IMR-90 (cell line): ENCODE data around the gene PIGZ. TPM values are rescaled to one million over a fixed set of nuclear protein-coding genes. Genes with fewer than 3 reads are reported as not detected.

Source experiments
- ATAC-seq: fragments of 200-7000 bp; cut with Tn5 transposase; 2 replicates; pipeline ENCODE4 v1.9.1; 2020; ENCODE audit warnings: low read depth, mild to moderate bottlenecking, moderate library complexity
- BruUV-seq: library from RNA; stranded (reverse); fragments of 400-500 nt; replicated peaks from 2 replicates; lab custom pipeline; 2021; lab: Mats Ljungman, UMichigan
- CTCF ChIA-PET: fragments of 300-600 bp; formaldehyde crosslinking; extraction: SDS; loops from one replicate; lab custom pipeline; 2021; ENCODE audit warnings: antibody characterized with exemption; lab: Yijun Ruan, JAX
- POLR2A ChIA-PET: fragments of 300-600 bp; sonication (Branson Sonifier 250); formaldehyde crosslinking; loops from one replicate; lab custom pipeline; 2022; ENCODE audit warnings: antibody characterized with exemption; ENCODE audit not compliant: unreplicated experiment; lab: Charles Lee
- DNase-seq: peaks from one replicate; pipeline ENCODE4 v3.0.0; 2013
- H2AFZ ChIP-seq: replicated peaks from 2 replicates; pipeline ENCODE3; 2013; ENCODE audit warnings: low read length, mild to moderate bottlenecking; ENCODE audit not compliant: poor library complexity
- H2AK5ac ChIP-seq: 2 replicates; pipeline ENCODE4 v1.6.1; 2013; ENCODE audit warnings: low read depth, low read length, inconsistent platforms
- H2AK9ac ChIP-seq: replicated peaks from 2 replicates; pipeline ENCODE3; 2013; ENCODE audit warnings: mild to moderate bottlenecking, low read depth, low read length, moderate library complexity; ENCODE audit not compliant: poor library complexity
- H2BK120ac ChIP-seq: 2 replicates; pipeline ENCODE4 v1.6.1; 2013; ENCODE audit warnings: low read depth, low read length, inconsistent platforms
- H2BK15ac ChIP-seq: 3 replicates; pipeline ENCODE4 v1.6.1; 2013; ENCODE audit warnings: low read depth, low read length, inconsistent platforms
- H2BK20ac ChIP-seq: 2 replicates; pipeline ENCODE4 v1.6.1; 2013; ENCODE audit warnings: low read depth, mild to moderate bottlenecking, inconsistent platforms, low read length, moderate library complexity
- H2BK5ac ChIP-seq: 2 replicates; pipeline ENCODE4 v1.6.1; 2013; ENCODE audit warnings: mild to moderate bottlenecking, low read depth, low read length, inconsistent platforms; ENCODE audit not compliant: poor library complexity, severe bottlenecking
- H3K14ac ChIP-seq: replicated peaks from 2 replicates; pipeline ENCODE4 v1.6.1; 2013; ENCODE audit warnings: low read depth, low read length, inconsistent platforms
- H3K18ac ChIP-seq: 2 replicates; pipeline ENCODE4 v1.6.1; 2013; ENCODE audit warnings: low read depth, low read length, control low read depth
- H3K23ac ChIP-seq: 2 replicates; pipeline ENCODE4 v1.6.1; 2013; ENCODE audit warnings: low read depth, low read length, inconsistent platforms
- H3K27ac ChIP-seq: 2 replicates; pipeline ENCODE4 v1.5.1; 2013; ENCODE audit warnings: mild to moderate bottlenecking, control low read depth, low read length; ENCODE audit not compliant: insufficient read depth
- H3K27me3 ChIP-seq: 2 replicates; pipeline ENCODE4 v1.6.1; 2013; ENCODE audit warnings: low read length; ENCODE audit not compliant: control insufficient read depth, insufficient read depth
- H3K36me3 ChIP-seq: 2 replicates; pipeline ENCODE4 v1.6.1; 2013; ENCODE audit warnings: low read length, mixed read lengths; ENCODE audit not compliant: control insufficient read depth, insufficient read depth
- H3K4ac ChIP-seq: 2 replicates; pipeline ENCODE4 v1.6.1; 2013; ENCODE audit warnings: low read depth, low read length, inconsistent platforms
- H3K4me1 ChIP-seq: 2 replicates; pipeline ENCODE4 v1.6.1; 2013; ENCODE audit warnings: low read length, mixed read lengths; ENCODE audit not compliant: control insufficient read depth, insufficient read depth
- H3K4me2 ChIP-seq: 2 replicates; pipeline ENCODE4 v1.6.1; 2013; ENCODE audit warnings: low read depth, mild to moderate bottlenecking, control low read depth, low read length, moderate library complexity
- H3K4me3 ChIP-seq: 2 replicates; pipeline ENCODE4 v1.5.1; 2013; ENCODE audit warnings: low read depth, mild to moderate bottlenecking, control low read depth, low read length, moderate library complexity; ENCODE audit not compliant: insufficient read depth
- H3K56ac ChIP-seq: 2 replicates; pipeline ENCODE4 v1.6.1; 2013; ENCODE audit warnings: low read length, inconsistent platforms; ENCODE audit not compliant: insufficient read depth; ENCODE audit errors: extremely low read depth
- H3K79me1 ChIP-seq, 2 experiments: 2 replicates each; pipeline ENCODE4 v1.6.1; 2013; ENCODE audit warnings: low read length in 2 of 2, inconsistent platforms in 1 of 2, low read depth in 1 of 2
- H3K9ac ChIP-seq: 2 replicates; pipeline ENCODE4 v1.6.1; 2013; ENCODE audit warnings: low read depth, low read length, control low read depth
- H3K9me1 ChIP-seq: 2 replicates; pipeline ENCODE4 v1.6.1; 2013; ENCODE audit warnings: low read length, inconsistent platforms; ENCODE audit not compliant: insufficient read depth
- H3K9me3 ChIP-seq: 2 replicates; pipeline ENCODE4 v1.6.1; 2013; ENCODE audit warnings: low read length; ENCODE audit not compliant: control insufficient read depth, insufficient read depth
- H4K20me1 ChIP-seq: 2 replicates; pipeline ENCODE4 v1.6.1; 2013; ENCODE audit warnings: low read length, inconsistent platforms; ENCODE audit not compliant: insufficient read depth
- H4K5ac ChIP-seq: 2 replicates; pipeline ENCODE4 v1.6.1; 2013; ENCODE audit warnings: mild to moderate bottlenecking, low read depth, low read length, control low read depth
- H4K8ac ChIP-seq, 2 experiments: 2 replicates each; pipeline ENCODE4 v1.6.1; 2013; ENCODE audit warnings: low read depth in 2 of 2, low read length in 2 of 2, control low read depth in 1 of 2, inconsistent platforms in 1 of 2
- H4K91ac ChIP-seq: 2 replicates; pipeline ENCODE4 v1.6.1; 2013; ENCODE audit warnings: low read depth, low read length, inconsistent platforms; ENCODE audit not compliant: insufficient read depth
- BHLHE40 ChIP-seq: fragments of 150-350 bp; IDR thresholded peaks from 2 replicates; pipeline ENCODE4 v1.6.1; 2016; ENCODE audit warnings: mild to moderate bottlenecking, low read depth, low read length
- CEBPB ChIP-seq: IDR thresholded peaks from 2 replicates; pipeline ENCODE4 v1.6.1; 2012; ENCODE audit warnings: low read depth, low read length, improper control_type of control experiment
- FOS ChIP-seq: fragments of 150-350 bp; IDR thresholded peaks from 2 replicates; pipeline ENCODE4 v1.6.1; 2016; ENCODE audit warnings: low read depth, low read length
- MXI1 ChIP-seq: IDR thresholded peaks from 2 replicates; pipeline ENCODE4 v1.6.1; 2012; ENCODE audit warnings: low read depth, mild to moderate bottlenecking, low read length, moderate library complexity, borderline replicate concordance
- NFE2L2 ChIP-seq: fragments of 150-350 bp; IDR thresholded peaks from 2 replicates; pipeline ENCODE4 v1.6.1; 2016; ENCODE audit warnings: low read depth, mild to moderate bottlenecking, low read length
- RAD21 ChIP-seq: IDR thresholded peaks from 2 replicates; pipeline ENCODE4 v1.6.1; 2012; ENCODE audit warnings: low read length, improper control_type of control experiment
- RCOR1 ChIP-seq: IDR thresholded peaks from 2 replicates; pipeline ENCODE4 v1.6.1; 2012; ENCODE audit warnings: mild to moderate bottlenecking, low read length, improper control_type of control experiment; ENCODE audit not compliant: insufficient replicate concordance
- RFX5 ChIP-seq: IDR thresholded peaks from 2 replicates; pipeline ENCODE4 v1.8.0; 2012; ENCODE audit warnings: low read depth, mild to moderate bottlenecking, low read length, moderate library complexity
- SMC3 ChIP-seq: fragments of 150-350 bp; IDR thresholded peaks from 2 replicates; pipeline ENCODE4 v1.6.1; 2016; ENCODE audit warnings: low read depth, mild to moderate bottlenecking, antibody characterized with exemption, low read length, moderate library complexity
- WGBS, 2 experiments: methylation state at CpG; one replicate each; pipeline versions ENCODE4 v1.1.5 to v1.1.7; 2013; ENCODE audit warnings: missing lambda C conversion rate in 2 of 2; ENCODE audit not compliant: insufficient read length in 1 of 2; ENCODE audit errors: extremely low coverage in 2 of 2; 5-methylcytosine and 5-hydroxymethylcytosine counted together
- dilution Hi-C: fragments of 300-500 bp; cut with HindIII; formaldehyde crosslinking; loops from one replicate; pipeline ENCODE4 v1.14.3; 2018; ENCODE audit warnings: low sequenced_read_pairs; ENCODE audit not compliant: unreplicated experiment
- in situ Hi-C: fragments of 300-500 bp; cut with MboI; formaldehyde crosslinking; loops from 3 replicates; pipeline ENCODE4 v1.14.3; 2019; ENCODE audit warnings: low sequenced_read_pairs, inconsistent platforms, mixed read lengths
- intact Hi-C: fragments of 100-400 bp; cut with micrococcal nuclease; formaldehyde crosslinking; loops from 2 replicates; pipeline ENCODE4 v1.10.0; 2022
- polyA plus RNA-seq, 3 experiments: library from polyadenylated mRNA; depleted of rRNA; stranded (reverse); fragments of >200 nt; gene quantifications; 2 replicates each; pipeline ENCODE4 v1.2.3, GENCODE V29; 2012; ENCODE audit warnings: low replicate concordance in 1 of 3
- total RNA-seq: library from RNA; depleted of rRNA; stranded (reverse); fragments of >200 nt; gene quantifications from 2 replicates; pipeline ENCODE4 v1.2.3, GENCODE V29; 2012
- TF ChIP-seq, protein P1 (sequence below): conservative IDR thresholded peaks from 2 replicates; pipeline ENCODE4 v1.5.1; 2012; ENCODE audit warnings: mild to moderate bottlenecking, low read depth, low read length, improper control_type of control experiment
- TF ChIP-seq, protein P2 (sequence below): fragments of 150-350 bp; IDR thresholded peaks from 2 replicates; pipeline ENCODE4 v1.6.1; 2016; ENCODE audit warnings: low read depth, mild to moderate bottlenecking, low read length, moderate library complexity, borderline replicate concordance
- TF ChIP-seq, protein P3 (sequence below): fragments of 150-350 bp; IDR thresholded peaks from 2 replicates; pipeline ENCODE4 v1.6.1; 2017; ENCODE audit warnings: mild to moderate bottlenecking, antibody characterized with exemption, low read length, low read depth

The PIGZ gene
- total and polyA plus RNA-seq, 2 of the 4 experiments (the other 2 are of a cell fraction): 0.18 to 0.86 TPM

DNA sequence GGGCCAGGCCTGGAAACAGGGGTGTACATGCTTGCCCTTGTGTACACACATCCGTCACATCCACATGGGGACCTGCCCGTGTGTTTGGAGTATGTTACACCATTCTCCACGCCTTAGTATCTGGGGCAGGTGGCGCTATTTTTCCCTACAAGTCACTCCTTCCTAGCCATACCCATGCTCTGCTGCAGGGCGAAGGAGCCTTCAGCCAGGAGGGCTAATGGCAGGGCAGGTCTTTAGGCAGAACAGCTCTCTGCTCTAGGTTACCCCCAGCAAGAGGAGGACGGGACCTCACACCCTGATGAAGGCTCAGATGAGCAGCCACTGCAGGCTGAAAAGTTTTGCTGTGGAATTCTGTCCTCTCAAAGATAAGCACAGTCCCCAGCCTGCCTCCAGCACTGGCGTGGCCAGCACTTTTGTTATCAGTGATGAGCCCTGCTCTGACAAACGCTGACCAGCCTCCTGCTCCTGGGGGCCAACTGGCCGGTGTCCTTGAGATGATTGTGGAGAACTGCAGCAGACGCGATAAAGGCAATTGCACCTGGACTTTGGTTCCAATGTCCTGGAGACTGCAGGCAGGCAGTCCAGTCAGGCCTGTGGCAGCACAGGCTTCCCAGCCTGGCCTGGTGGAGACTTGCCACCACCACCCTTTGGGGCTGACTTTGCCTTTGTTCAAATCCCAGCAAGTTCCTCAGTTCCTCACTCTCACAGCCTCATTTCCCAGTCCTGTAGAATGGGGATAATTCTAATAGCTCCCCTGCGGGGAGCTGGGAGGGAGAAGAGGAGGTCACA, 19.8 kb upstream of the PIGZ start (continued):
- TF ChIP-seq CEBPB: no peak

DNA sequence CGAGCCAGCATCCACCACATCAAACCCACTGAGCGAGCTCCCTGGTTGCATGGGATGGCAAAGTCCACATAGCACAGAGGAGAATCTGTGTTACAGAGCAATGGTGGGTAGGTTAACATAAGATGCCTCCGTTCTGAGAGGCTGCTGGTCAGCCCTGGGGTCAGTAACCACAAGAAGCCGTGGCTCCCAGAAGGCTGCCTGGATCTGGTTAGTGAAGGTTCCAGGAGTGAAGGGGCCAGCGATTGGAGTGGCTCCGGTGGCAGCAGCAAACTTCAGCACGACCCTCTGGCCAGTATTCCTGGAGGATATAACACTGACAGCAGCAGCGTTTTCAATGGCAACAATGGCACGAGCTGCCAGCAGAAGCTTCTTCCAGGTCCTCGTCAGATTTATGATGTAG, 18.4 kb upstream of the PIGZ start:
- no peak overlapping the region for H4K91ac ChIP-seq
- POLR2A ChIA-PET: no interaction called here

More for the DNA sequence above, 18.4 kb upstream of the PIGZ start:
- intact Hi-C loops (no loop called here), dilution Hi-C loops (no loop called here), in situ Hi-C loops (no loop called here)
- Histone ChIP-seq H3K4ac (no peak overlapping the region), H4K20me1 (no peaks in the 10 kb centered on the region), H3K27me3 (peaks cover 38% of the 10 kb centered on the region), H3K27ac (no peak overlapping the region), H3K56ac (no peak overlapping the region), H3K4me3 (no peak overlapping the region), H2AFZ (no peak overlapping the region), H3K9ac (no peak overlapping the region), H3K9me1 (no peaks in the 10 kb centered on the region), H3K18ac (no peak overlapping the region), H3K4me1 (no peaks in the 10 kb centered on the region), H3K4me2 (no peak overlapping the region), H3K36me3 (no peaks in the 10 kb centered on the region), H4K5ac (no peak overlapping the region), H3K14ac (no peak overlapping the region), H2BK120ac (no peak overlapping the region), H2BK15ac (no peak overlapping the region), H2AK9ac (no peak overlapping the region), H3K23ac (no peak overlapping the region), H2BK20ac (no peak overlapping the region), H4K8ac (no peak overlapping the region), H2AK5ac (no peak overlapping the region), H3K79me1 (no peaks in the 10 kb centered on the region), H3K9me3 (peaks cover 5% of the 10 kb centered on the region), H2BK5ac (no peak overlapping the region)
- WGBS, 2 experiments: 75% methylated on average over 6 of the region's 10 CpGs; no CpG with 5 or more reads in 1 of the 2 experiments
- no TSS peak for BruUV-seq
- no peak for ATAC-seq
- DNase-seq: no peak
- CTCF ChIA-PET: no interaction called here
- TF ChIP-seq BHLHE40 (no peak), RFX5 (no peak), SMC3 (no peak), FOS (no peak), RCOR1 (no peak), MXI1 (no peak), NFE2L2 (no peak), RAD21 (no peak)
- TF ChIP-seq, protein P1, sequence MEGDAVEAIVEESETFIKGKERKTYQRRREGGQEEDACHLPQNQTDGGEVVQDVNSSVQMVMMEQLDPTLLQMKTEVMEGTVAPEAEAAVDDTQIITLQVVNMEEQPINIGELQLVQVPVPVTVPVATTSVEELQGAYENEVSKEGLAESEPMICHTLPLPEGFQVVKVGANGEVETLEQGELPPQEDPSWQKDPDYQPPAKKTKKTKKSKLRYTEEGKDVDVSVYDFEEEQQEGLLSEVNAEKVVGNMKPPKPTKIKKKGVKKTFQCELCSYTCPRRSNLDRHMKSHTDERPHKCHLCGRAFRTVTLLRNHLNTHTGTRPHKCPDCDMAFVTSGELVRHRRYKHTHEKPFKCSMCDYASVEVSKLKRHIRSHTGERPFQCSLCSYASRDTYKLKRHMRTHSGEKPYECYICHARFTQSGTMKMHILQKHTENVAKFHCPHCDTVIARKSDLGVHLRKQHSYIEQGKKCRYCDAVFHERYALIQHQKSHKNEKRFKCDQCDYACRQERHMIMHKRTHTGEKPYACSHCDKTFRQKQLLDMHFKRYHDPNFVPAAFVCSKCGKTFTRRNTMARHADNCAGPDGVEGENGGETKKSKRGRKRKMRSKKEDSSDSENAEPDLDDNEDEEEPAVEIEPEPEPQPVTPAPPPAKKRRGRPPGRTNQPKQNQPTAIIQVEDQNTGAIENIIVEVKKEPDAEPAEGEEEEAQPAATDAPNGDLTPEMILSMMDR: no peak
- TF ChIP-seq, protein P2, sequence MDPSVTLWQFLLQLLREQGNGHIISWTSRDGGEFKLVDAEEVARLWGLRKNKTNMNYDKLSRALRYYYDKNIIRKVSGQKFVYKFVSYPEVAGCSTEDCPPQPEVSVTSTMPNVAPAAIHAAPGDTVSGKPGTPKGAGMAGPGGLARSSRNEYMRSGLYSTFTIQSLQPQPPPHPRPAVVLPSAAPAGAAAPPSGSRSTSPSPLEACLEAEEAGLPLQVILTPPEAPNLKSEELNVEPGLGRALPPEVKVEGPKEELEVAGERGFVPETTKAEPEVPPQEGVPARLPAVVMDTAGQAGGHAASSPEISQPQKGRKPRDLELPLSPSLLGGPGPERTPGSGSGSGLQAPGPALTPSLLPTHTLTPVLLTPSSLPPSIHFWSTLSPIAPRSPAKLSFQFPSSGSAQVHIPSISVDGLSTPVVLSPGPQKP: no peak
- TF ChIP-seq, protein P3, sequence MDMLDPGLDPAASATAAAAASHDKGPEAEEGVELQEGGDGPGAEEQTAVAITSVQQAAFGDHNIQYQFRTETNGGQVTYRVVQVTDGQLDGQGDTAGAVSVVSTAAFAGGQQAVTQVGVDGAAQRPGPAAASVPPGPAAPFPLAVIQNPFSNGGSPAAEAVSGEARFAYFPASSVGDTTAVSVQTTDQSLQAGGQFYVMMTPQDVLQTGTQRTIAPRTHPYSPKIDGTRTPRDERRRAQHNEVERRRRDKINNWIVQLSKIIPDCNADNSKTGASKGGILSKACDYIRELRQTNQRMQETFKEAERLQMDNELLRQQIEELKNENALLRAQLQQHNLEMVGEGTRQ: no peak
